HPDE6-E6E7 (cell line): ENCODE measurements around the gene PTPRF.
"Not testable (repeated sequence)": the region's sequence is repeated elsewhere in the genome, so short reads cannot be mapped to it uniquely, and the experiment has no call there.

Experiments
- DNase-seq: peaks from one replicate; pipeline ENCODE4 v3.0.0; 2011; ENCODE audit warnings: missing footprints; ENCODE audit errors: extremely low spot score

The PTPRF gene

DNA sequence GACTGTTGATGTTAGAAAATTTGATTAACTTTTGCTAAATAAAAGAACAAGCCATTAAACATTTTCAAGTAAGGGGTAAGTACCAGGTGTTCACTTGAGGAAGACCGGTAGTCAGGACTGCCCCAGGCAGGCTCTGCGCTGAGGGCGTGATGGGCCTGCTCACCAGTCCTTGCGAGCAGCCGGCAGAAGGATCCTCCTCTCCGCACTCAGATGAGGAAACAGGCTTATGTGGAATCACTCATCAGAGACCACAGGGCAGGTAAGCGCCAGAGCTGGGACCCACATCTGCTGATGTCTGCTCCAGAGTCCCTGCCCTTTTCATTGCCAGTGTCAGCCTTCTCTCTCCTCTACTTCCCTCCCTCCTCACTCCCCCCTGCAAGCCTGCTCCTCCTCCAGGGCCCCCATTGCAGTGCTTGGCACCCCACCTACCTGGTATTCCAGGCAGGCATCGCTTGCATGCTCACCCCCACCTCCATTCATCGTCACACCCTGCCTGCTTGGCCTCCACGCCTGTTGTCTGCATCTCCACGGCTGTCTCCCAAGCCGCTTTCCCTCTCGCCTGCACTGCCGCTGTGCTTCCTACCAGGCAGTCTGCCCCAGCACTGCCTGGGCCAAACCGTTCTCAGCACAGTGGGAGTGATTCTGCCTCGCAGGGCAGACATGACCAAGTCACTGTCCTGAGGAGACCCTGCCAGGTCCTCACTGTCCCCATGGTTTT is 94.5 kb downstream of the PTPRF start:
- no peak for DNase-seq

GRCh38 chr1:43632135-43632670 is 101.5 kb downstream of the PTPRF start:
- DNase-seq: no peak

DNA sequence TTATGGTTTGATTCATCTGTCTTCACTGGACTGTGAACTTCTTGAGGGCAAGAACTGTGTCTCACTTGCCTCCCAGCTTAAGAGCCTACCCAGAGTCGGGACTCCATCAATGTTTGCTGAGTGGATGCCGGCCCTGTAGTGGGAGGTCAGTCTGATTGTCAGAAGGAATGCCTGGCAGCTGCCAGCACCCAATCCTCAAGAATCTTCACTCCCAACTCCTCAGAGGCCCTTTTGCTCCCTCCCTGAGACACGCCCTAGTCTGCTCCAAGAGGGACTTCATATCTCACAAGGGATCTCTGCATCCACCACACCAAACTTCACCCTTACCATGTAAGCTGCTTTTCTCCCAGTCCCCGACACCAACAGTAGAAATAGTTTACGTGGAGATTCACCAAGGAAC is 104.0 kb downstream of the PTPRF start:
- DNase-seq: no peak

GRCh38 chr1:43636006-43636641 is 105.4 kb downstream of the PTPRF start:
- DNase-seq: no peak

DNA sequence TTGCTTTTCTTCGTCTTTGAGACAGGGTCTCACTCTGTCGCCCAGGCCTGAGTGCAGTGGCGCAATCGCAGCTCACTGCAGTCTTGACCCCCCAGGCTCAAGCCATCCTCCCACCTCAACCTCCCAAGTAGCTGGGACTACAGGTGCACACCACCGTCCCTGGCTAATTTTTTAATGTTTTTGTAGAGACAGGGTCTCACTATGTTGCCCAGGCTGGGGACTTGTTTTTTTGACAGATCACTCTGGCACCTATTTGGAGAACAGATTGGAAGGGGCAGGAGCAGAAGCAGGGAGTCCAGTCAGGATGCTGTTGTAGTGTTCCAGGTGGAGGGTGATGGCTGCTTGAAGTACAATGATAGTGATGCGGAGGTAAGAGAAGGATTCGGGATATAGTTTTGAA is 106.6 kb downstream of the PTPRF start:
- no peak for DNase-seq

DNA sequence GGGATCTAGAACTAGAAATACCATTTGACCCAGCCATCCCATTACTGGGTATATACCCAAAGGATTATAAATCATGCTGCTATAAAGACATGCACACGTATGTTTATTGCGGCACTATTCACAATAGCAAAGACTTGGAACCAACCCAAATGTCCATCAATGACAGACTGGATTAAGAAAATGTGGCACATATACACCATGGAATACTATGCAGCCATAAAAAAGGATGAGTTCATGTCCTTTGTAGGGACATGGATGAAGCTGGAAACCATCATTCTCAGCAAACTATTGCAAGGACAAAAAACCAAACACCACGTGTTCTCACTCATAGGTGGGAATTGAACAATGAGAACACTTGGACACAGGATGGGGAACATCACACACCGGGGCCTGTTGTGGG is 107.7 kb downstream of the PTPRF start:
- DNase-seq: not testable (repeated sequence)

DNA sequence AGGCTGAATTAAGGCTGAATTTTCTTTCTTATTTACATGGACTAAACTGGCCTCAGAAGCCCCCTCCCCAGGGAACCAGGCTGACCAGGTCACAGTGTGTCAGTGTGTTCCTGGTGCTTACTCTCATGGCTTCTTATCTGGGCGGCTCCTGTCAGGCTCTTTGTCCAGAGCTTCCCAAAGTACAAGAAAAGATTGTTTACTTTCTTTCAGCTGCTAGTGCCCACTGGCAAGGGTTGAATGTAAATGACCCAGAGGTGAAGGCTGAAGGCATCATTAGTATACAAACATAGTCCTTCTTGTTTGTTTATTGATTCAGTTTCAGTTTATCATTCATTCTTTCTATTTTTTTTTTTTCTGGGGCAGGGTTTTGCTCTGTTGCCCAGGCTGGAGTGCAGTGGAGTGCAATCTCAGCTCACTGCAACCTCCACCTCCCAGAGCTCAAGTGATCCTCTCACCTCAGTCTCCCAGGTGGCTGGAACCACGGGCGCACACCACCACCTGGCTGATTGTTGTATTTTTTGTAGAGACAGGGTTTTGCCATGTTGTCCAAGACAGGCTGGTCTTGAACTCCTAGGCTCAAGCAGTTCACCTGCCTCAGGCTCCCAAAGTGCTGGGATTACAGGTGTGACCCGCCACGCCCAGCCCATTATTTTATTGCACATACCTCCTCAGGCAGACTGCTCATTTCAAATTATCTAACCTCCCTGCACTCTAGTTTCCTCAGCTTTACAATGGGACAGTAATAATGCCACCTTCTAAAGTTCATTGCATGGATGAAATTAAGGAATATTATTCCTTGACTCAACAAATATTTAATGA is 109.5 kb downstream of the PTPRF start:
- DNase-seq: no peak

GRCh38 chr1:43644558-43644957 is 113.9 kb downstream of the PTPRF start:
- DNase-seq: no peak

DNA sequence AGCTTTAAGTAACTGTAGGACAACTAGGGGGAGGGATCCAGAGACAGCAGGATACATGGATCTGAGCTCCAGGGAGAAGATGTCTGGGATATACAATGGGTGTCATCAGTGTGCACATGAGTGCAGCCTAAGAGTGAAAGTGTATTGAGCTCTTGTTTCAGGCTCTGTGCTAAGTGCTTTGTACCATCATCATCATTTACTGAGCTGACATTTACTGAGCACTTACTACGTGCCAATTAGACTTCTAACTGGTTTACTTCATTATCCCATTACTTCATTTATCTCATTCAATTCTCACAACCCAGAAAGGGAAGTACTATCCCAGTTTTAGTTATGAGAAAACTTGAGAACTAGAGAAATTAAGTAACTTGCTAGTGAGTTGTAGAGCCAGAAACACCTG is 114.8 kb downstream of the PTPRF start:
- no peak for DNase-seq

- not testable (repeated sequence) for DNase-seq
These were observed 116.6 kb downstream of the PTPRF start for GRCh38 chr1:43647331-43647730.

DNA sequence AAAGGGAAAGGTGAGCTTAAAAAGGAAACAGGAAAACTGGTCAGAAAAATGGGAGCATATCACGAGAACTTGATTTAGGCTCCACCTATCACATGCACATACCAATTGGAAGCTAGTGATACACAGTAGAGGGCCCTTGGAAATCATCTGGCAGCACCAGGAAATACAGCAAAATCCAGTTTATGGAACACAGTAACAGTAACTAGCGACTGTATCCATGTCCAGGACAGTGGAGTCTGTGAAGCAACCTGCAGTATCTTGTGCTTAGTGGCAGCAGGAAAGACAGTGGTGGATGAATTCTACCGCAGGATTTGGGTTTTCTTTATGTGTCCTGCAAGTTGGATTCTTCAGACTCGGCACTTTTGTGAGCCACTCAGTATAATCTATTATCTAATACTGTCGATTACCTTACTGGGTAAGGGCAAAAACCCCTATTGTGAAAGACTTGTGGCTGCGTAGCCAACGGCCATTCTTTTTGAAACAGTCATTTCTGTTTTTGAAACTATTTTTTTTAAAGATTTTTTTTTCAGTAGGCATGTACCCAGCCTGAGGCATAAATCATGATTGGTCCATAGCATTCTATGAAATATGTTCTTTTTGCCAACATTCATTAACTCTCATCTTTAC is 117.7 kb downstream of the PTPRF start:
- no peak for DNase-seq

DNA sequence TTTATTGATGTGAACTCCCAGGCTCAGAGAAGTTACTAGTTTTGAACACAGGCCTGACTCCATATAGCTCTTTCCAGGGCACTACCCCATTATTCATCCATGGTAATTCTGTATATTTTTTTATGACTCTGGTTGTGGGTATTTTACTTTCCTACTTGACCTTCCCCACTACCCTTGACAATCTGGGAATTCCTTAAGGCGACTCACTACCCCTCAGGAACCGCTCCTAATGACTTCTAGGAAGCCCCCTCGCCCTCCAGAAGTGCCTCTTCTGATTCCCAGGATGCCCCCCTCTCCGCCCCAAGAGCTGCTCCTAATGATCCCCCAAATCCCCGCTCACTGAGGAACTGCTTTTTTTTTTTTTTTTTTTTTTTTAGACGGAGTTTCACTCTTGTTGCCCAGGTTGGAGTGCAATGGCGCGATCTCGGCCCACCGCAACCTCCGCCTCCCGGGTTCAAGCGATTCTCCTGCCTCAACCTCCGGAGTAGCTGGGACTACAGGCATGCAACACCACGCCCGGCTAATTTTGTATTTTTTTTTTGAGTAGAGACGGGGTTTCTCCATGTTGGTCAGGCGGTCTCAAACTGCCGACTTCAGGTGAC is 118.3 kb downstream of the PTPRF start:
- no peak for DNase-seq

- DNase-seq: peak; percentile 99
These were observed 119.8 kb downstream of the PTPRF start for GRCh38 chr1:43650310-43651085.

- DNase-seq: no peak
These were observed 120.5 kb downstream of the PTPRF start for GRCh38 chr1:43651188-43651587.

- no peak for DNase-seq
These were observed 121.2 kb downstream of the PTPRF start for GRCh38 chr1:43651902-43652301.

DNA sequence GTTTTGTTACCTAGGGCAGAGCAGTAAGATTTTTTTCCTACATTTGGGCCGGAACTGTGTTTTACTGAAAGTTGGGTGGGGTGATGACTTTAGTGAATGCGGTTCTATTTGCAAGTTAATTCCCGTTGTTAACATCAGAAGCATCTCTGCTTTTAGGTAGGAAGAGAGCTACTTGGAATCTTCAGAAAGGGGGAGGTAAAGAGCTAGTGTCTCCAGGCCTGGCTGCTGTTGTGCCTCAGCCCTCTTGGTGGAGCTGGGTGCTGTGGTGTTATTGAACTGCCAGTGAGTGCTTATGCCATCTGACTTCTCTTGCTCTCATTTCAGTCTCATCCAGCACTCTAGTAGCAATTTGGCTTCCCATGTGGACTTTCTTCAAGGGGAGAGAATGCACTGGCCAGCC is 122.7 kb downstream of the PTPRF start:
- no peak for DNase-seq

- no peak for DNase-seq
These were observed 123.2 kb downstream of the PTPRF start for GRCh38 chr1:43653893-43654292.

DNA sequence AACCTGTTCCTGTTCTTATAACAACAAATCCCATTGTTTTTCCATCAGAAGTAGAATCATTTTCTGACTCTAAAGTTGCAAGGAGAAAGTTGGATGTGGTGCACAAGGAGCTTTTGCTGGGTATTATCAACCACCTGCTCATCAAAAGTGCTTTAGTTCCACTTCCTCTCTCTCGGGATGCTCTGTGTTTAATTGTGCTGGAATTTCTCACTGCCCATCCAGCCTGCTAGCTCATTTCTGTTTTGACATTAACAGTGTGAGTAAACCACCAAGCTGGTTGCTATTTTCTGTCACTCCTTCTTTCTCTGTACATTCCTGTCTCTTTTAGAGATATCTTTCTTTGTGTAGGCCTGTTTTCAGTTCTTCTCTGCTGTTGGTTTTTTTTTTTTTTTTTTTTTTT is 125.3 kb downstream of the PTPRF start:
- DNase-seq: no peak

- DNase-seq: no peak
These were observed 128.8 kb downstream of the PTPRF start for GRCh38 chr1:43659212-43660166.

GRCh38 chr1:43660355-43660754 is 129.7 kb downstream of the PTPRF start:
- DNase-seq: no peak
